Heart left ventricle (tissue), 16 donors: ENCODE measurements around the gene KIFAP3. TPM values are rescaled to one million over a fixed set of nuclear protein-coding genes. Genes with fewer than 3 reads are reported as not detected.

Experiments used
- ATAC-seq, 4 donors: fragments of 200-7000 bp; cut with Tn5 transposase; one replicate each; pipeline ENCODE4 v1.9.1; 2020 to 2022; ENCODE audit warnings: moderate library complexity in 4 of 4, mild to moderate bottlenecking in 3 of 4, moderate number of reproducible peaks in 1 of 4
- DNase-seq, 5 donors: peaks; one replicate each; pipeline ENCODE4 v3.0.0-alpha.2; 2020
- H3K27ac ChIP-seq, 12 donors: fragments of 200-600 bp; sonication (generic) in 4 of 12; one replicate each; pipeline versions ENCODE4 v1.5.0 to v1.8.0; 2016 to 2022; ENCODE audit warnings: mild to moderate bottlenecking in 2 of 12
- H3K27me3 ChIP-seq, 9 donors: fragments of 200-600 bp; sonication (generic) in 2 of 9; one replicate each; pipeline versions ENCODE4 v1.5.1 to v1.8.0; 2016 to 2022; ENCODE audit warnings: mild to moderate bottlenecking in 3 of 9
- H3K36me3 ChIP-seq, 9 donors: fragments of 200-600 bp; sonication (generic) in 2 of 9; one replicate each; pipeline versions ENCODE4 v1.5.0 to v1.8.0; 2018 to 2022; ENCODE audit warnings: mild to moderate bottlenecking in 2 of 9
- H3K4me1 ChIP-seq, 12 donors: fragments of 200-600 bp; sonication (generic) in 4 of 12; one replicate each; pipeline versions ENCODE4 v1.5.0 to v1.8.0; 2016 to 2022; ENCODE audit warnings: mild to moderate bottlenecking in 3 of 12
- H3K4me3 ChIP-seq, 12 donors: fragments of 200-600 bp; sonication (generic) in 4 of 12; one replicate each; pipeline versions ENCODE4 v1.5.0 to v1.8.0; 2017 to 2022; ENCODE audit warnings: mild to moderate bottlenecking in 9 of 12, moderate library complexity in 4 of 12
- H3K9me3 ChIP-seq, 12 donors: fragments of 200-600 bp; sonication (generic) in 4 of 12; one replicate each; pipeline versions ENCODE4 v1.5.0 to v1.8.0; 2016 to 2022; ENCODE audit warnings: mild to moderate bottlenecking in 1 of 12
- CTCF ChIP-seq, 12 donors: fragments of 200-600 bp; sonication (generic) in 4 of 12; IDR thresholded peaks; one replicate each; pipeline versions ENCODE4 v1.5.0 to v1.8.0; 2018 to 2022; ENCODE audit warnings: antibody characterized with exemption in 12 of 12, mild to moderate bottlenecking in 5 of 12
- POLR2A ChIP-seq, 2 donors: fragments of 450-650 bp; IDR thresholded peaks; one replicate each; pipeline ENCODE4 v1.6.1; 2017; ENCODE audit warnings: antibody characterized with exemption in 2 of 2, mild to moderate bottlenecking in 2 of 2, moderate library complexity in 2 of 2
- WGBS, 4 donors: extraction: QIAGEN DNeasy Blood & Tissue Kit in 2 of 4; methylation state at CpG; one replicate each; pipeline versions ENCODE4 v1.1.5 to v1.1.7; 2013 to 2018; 5-methylcytosine and 5-hydroxymethylcytosine counted together
- intact Hi-C, 10 donors: fragments of 100-400 bp; cut with DNase I; formaldehyde crosslinking; loops; one replicate each; pipeline versions ENCODE4 v1.11.1 to v1.14.2; 2022
- polyA plus RNA-seq, 2 donors: library from polyadenylated mRNA; stranded (reverse); fragments of 200-250 nt; gene quantifications; one replicate each; pipeline ENCODE4 v1.2.3, GENCODE V29; 2013
- total RNA-seq, 9 donors: library from RNA; depleted of rRNA in 2 of 9; stranded (reverse); fragments of >200 nt in 2 of 9; fragmentation: NEBNext Ultra II Directional in 3 of 9; extraction: Animal tissue kit (Norgen Biotek cat#: 25700) in 3 of 9; gene quantifications; one replicate each; pipeline versions ENCODE4 v1.1.0 to v1.2.4, GENCODE V29; 2016 to 2023
- donor health status: ischemic (EF 13 %, LVEDD 7.1; RV severe dilation, severe dysfunction).
- donor health status: healthy with polysubstance abuse.
- donor health status: DM: no; HTN: yes; CAD: no.
- donor health status: DM: no; HTN: no; CAD: no.
- donor health status: ischemic (EF 25% LVEDD 6.9; RV normal size, moderate dysfunction).
- donor health status: ischemic (EF 25% LVEDD 5.7; RV mildly dilated, moderate dysfunction).
- donor health status: healthy.
- donor health status: DM: yes; HTN: yes; CAD: no.
- donor health status: ischemic (EF 35%, LVEDD 5.7; RV mildly dilated, moderate dysfunction).
- donor health status: nonischemic (EF 11% LVEDD 7.7; RV severe dilation, severe dysfunction).
- donor health status: DM: yes; HTN: yes; CAD: no.
- donor health status: PGD.
- donor health status: ischemic (EF 29% LVEDD 5.4; RV normal size, mild dysfunction).
- donor health status: nonischemic (EF 23%, LVEDD 6.1; RV moderate dilation, normal function).

The KIFAP3 gene
- total and polyA plus RNA-seq, 11 donors: 14.0 to 75.0 (median 53.5) TPM

DNA sequence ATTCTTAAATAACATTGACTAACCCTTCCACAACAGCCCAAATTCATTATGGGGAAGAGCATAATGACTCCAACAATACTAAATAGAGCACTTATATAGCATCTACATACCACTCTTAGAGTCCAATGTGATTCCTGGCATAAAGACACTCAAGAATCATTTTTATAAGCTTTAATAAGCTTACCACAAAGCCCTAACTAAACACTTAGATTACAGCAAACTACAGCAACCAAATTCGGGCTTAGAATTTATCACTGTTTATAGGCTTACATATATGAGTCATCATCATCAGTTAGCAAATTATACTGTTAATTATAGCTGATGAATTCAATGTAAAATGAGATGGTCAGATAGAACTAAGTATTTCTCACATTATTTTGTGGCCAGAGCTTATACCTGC is 188.1 kb downstream of the KIFAP3 start:
- Histone ChIP-seq H3K36me3 (peaks cover 0 to 59% (median 44%) of the 10 kb centered on the region in 9 donors), H3K4me3 (no peak overlapping the region), H3K27ac (no peak overlapping the region), H3K9me3 (no peaks in the 10 kb centered on the region), H3K4me1 (peaks cover 0 to 18% (median 5%) of the 10 kb centered on the region in 12 donors), H3K27me3 (no peaks in the 10 kb centered on the region)
- TF ChIP-seq CTCF (IDR thresholded peaks at IDR 0.05): no peak
- no peak for TF ChIP-seq POLR2A (IDR thresholded peaks at IDR 0.05)
- 87 to 100% (median 93%) methylated on average over 1 of the region's 1 CpG for WGBS, 4 donors
- DNase-seq (no peak), ATAC-seq (no peak)
- intact Hi-C loops: no loop called here

GRCh38 chr1:169885207-169885606 is 189.3 kb downstream of the KIFAP3 start:
- Histone ChIP-seq H3K36me3 (peaks cover 0 to 60% (median 44%) of the 10 kb centered on the region in 9 donors), H3K27ac (no peak overlapping the region), H3K27me3 (no peaks in the 10 kb centered on the region), H3K4me3 (no peak overlapping the region), H3K4me1 (peaks cover 0 to 8% (median 0%) of the 10 kb centered on the region in 12 donors), H3K9me3 (no peaks in the 10 kb centered on the region)
- DNase-seq (no peak), ATAC-seq (no peak)
- no peak for TF ChIP-seq CTCF (IDR thresholded peaks at IDR 0.05)
- WGBS, 4 donors: 92 to 98% (median 98%) methylated on average over 2 of the region's 2 CpGs
- intact Hi-C loops: no loop called here

GRCh38 chr1:169884634-169885033 is 189.9 kb downstream of the KIFAP3 start:
- H3K4me1 ChIP-seq: peaks cover 0 to 8% (median 0%) of the 10 kb centered on the region in 12 donors
- DNase-seq (no peak), ATAC-seq (no peak)
- peaks cover 0 to 60% (median 44%) of the 10 kb centered on the region in 9 donors for H3K36me3 ChIP-seq
- no peak for TF ChIP-seq POLR2A (IDR thresholded peaks at IDR 0.05)
- no peak for TF ChIP-seq CTCF (IDR thresholded peaks at IDR 0.05)
- no peaks in the 10 kb centered on the region for H3K27me3 ChIP-seq
- no peaks in the 10 kb centered on the region for H3K9me3 ChIP-seq
- H3K27ac ChIP-seq: no peak overlapping the region
- intact Hi-C loops: no loop called here
- no peak overlapping the region for H3K4me3 ChIP-seq

GRCh38 chr1:169882039-169882511 is 192.4 kb downstream of the KIFAP3 start:
- Histone ChIP-seq H3K36me3 (peaks cover 0 to 68% (median 42%) of the 10 kb centered on the region in 9 donors), H3K4me1 (peaks cover 0 to 12% (median 0%) of the 10 kb centered on the region in 12 donors), H3K27me3 (no peaks in the 10 kb centered on the region), H3K4me3 (no peak overlapping the region), H3K9me3 (no peaks in the 10 kb centered on the region), H3K27ac (no peak overlapping the region)
- ATAC-seq (no peak), DNase-seq (no peak)
- intact Hi-C loops: no loop called here
- 97 to 98% (median 97%) methylated on average over 6 to 20 of the region's 20 CpGs for WGBS, 4 donors
- no peak for TF ChIP-seq POLR2A (IDR thresholded peaks at IDR 0.05)
- no peak for TF ChIP-seq CTCF (IDR thresholded peaks at IDR 0.05)
